AG08395 (cell line): ENCODE results near the gene HRH4.
A peak's percentile ranks its signal among the peaks of the same experiment; 100 is the strongest.

ENCODE experiments used
- DNase-seq: peaks from one replicate; pipeline ENCODE4 v3.0.0; 2012; ENCODE audit warnings: mixed read lengths, low spot score

The HRH4 gene

DNA sequence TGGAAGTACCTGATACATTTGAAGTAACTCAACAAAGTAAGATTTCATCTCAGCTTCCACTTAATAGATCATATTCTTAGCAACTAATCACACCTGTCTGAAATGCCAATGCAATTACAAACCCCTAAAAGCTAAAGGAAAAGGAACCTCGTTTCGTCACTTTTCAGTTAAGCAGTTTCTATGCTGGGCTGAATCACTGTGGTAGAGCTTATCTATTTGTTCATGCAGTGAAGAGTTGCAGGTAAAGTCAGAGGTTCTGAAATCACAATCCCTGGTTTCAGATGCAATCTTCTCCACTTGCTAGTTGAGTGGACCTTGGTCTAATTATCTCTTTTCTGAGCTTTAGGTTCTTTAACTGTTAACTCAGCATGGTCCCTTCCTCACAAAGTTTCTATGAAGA is 6.3 kb downstream of the HRH4 start:
- no peak for DNase-seq

- DNase-seq: no peak
These were observed 9.7 kb downstream of the HRH4 start for GRCh38 chr18:24470022-24470618.

DNA sequence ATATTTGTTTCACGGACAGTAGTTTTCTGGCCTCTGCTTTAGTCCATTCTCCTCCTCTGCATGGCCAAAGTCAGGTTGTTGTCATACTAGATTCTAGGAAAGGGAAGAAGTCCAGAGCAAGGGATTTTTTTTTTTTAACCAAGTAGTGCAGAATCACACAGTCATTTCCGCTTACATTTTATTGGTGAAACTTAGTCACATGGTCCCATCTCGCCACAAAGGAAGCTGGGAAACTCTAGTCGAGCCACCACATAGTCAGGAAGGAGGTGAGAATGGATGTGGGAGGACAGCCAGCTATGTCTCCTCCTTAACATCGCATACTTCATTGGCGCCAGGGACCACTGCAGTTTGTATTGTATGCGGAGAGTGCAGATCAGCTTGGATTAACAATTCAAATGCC is 10.4 kb downstream of the HRH4 start:
- DNase-seq: no peak

- DNase-seq: no peak
These were observed 12.2 kb downstream of the HRH4 start for GRCh38 chr18:24472591-24472990.

DNA sequence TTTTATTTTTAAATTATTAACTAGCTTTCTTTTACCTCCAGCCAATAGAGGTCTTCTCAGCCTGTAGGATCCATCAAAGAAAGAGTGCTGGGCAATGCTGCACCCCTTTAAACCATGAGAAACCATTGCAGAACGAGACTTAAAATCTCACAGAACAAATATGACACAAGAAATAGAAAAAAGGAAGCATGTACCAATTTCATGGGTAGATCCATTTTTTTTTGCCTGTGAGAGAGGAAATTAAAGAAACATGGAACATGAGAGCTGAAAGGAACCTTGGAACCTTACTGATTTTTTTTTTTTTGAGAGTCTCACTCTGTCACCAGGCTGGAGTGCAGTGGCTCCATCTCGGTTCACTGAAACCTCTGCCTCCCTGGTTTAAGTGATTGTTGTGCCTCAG is 14.0 kb downstream of the HRH4 start:
- no peak for DNase-seq

- DNase-seq: no peak
These were observed 15.6 kb downstream of the HRH4 start for GRCh38 chr18:24475926-24476589.

DNA sequence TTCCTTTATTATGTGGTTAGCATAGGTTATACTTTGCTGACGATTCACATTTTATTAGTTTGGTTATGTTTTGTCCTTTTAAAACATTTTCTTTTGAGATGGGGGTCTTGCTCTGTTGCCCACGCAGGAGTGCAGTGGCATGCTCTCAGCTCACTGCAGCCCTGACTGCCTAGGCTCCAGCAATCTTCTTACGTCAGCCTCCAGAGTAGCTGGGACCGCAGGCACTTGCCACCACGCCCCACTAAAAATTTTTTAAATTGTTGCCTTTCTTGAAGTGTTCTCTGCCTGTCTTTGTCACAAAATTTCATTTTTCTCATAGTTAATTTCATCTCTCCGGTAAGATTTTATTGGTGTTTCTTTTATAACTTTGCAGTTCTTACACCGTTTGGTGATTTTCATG is 18.9 kb downstream of the HRH4 start:
- DNase-seq: no peak

DNA sequence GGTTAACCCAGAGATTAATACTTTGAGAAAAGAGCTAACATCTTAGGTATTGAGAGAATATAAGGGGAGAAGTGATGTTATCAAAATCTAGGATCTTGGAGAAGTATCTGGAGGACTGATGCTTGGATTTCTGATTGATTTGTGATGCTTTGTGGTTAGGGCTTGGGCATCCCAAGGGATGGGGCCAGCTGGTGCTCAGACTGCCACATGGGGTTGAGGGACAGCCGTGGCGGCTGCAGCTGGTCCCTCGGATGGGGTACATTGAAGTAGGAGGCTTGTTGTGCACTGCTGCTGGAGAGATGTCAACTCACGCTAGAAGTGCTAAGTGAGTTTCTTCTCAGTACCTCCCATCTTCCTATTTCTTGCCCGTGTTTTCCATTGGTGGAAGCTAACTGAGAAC is 22.4 kb downstream of the HRH4 start:
- no peak for DNase-seq

- no peak for DNase-seq
These were observed 25.2 kb downstream of the HRH4 start for GRCh38 chr18:24485681-24486080.

DNA sequence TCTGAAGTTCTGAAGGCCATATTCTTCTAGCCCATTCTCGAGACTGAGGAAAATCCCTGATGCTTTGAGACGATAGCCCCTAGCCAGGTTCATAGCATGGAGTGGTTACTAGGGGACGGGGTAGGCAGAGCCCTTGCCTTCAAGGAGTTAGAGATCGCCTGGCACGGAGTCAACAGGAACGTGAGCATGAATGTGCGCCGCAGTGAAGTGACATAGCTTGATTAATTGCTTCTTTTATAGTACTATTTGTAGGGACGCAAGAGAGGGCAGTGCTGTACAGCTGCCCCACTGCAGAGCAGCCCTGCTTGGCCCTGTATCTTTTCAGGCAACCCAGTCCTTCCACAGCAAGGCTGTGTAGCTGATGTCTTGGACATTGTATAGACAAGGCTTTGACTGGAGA is 26.2 kb downstream of the HRH4 start:
- DNase-seq: no peak

DNA sequence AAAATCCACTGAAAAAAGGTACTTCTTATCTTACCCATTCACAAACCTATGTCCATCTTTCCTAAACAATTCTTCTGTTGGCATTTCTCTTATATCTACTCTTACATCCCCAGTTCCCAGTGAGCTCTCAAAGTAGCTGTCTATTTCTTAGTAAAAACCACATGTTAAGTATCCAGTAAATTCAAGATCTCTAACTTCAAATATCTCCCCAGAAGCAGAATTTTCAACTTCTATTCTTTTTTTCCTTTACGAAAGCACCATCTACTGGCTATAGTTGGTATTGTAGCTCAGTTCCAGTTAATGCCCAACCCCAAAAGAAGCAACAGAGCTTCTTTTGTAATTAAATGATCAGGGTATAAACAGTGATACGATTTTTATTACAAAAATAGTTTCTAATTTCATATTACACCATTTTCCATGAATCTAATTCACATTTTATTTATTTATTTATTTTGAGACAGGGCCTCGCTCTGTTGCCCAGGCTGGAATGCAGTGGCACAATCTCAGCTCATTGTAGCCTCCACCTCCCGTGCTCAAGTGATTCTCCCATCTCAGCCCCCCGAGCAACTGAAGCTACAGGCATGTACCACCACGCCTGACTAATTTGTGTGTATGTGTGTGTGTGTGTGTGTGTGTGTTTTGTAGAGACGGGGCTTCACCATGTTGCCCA is 28.5 kb downstream of the HRH4 start:
- peak; percentile 58 for DNase-seq

GRCh38 chr18:24490539-24490938 is 30.1 kb downstream of the HRH4 start:
- peak; percentile 77 for DNase-seq

DNA sequence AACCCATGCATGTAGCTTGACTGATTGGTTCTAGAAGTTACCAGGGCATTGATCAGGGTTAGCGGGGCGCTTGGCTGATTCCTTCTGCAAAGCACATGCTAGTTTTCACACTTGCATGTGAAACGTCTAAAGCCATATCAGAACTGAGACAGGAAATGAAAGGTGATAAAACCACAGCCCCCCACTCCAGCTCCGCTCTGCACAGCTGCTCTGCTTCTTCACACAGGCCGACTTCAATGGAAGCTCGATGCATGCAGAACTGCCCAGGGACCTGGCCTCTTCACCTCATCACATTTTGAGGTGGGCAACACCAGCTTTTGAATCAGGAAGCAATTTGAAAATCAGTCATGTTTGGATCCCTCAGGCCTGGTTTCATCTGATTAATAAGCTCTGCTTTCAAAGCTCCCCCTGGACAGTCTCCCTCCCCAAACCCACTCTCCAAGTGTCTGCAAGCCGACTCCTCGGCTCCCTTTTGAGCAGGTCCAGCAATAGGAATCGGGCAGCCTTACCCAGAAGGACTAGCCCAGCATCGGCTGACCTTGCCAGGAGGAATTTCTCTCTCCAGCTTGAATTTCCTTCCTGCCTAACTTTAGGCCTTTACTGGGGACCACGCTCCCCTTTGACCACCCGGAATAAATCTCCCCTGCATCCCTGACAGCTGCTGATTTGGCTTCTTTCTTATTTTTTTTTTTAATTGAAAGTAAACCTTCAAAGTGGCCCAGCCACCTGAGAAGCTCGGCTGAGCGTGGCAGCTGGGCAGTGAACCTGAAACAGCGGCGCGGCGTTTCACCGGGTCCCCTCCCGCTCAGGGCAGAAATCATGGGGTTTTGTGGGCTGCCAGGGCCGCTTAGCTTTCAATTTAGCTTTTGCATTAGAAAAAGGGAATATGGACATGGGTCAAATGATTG is 31.7 kb downstream of the HRH4 start:
- no peak for DNase-seq

- DNase-seq: no peak
These were observed 34.1 kb downstream of the HRH4 start for GRCh38 chr18:24494586-24494985.

- DNase-seq: peak; percentile 77
These were observed 36.8 kb downstream of the HRH4 start for GRCh38 chr18:24497031-24497754.

DNA sequence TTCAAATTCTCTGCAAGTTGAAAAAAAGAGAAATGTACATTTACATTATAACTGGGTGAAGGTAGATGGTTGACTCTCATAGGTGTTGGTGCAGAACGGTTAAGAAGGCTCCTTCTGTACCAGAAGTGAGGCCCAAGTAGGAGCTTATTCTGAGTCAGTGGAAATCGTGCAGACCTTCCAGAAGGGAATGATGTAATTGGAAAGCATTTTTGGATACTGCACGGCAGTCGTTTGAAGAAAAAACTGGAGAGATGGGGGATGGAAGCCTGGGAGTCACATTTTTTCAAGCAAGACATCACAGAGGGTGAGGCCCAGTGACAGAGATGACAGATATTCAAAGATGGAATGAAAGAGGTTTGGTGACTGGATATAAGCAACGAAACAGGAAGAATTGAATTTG is 39.4 kb downstream of the HRH4 start:
- DNase-seq: peak; percentile 78

DNA sequence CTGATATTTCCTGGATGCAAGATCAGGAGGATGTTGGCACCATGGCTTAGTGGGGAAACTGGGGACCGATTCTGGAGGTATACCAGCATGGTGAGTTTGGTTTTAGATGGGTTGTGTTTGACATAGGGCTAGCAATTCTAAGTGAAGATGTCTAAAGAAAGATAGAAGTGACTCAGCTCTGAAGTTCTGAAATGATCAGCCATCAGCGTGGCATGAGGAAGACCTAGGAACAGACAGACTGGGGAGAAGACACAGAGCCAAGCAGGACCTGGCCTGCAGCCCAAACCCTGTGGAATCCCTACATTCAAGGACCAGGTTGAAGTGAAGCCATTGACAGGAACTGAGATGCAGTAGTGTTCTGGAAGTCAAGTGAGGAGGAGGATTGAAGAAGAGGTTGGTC is 39.8 kb downstream of the HRH4 start:
- peak; percentile 30 for DNase-seq

- DNase-seq: peak; percentile 27
These were observed 40.3 kb downstream of the HRH4 start for GRCh38 chr18:24500766-24501165.

GRCh38 chr18:24502667-24503523 is 42.5 kb downstream of the HRH4 start:
- DNase-seq: no peak

- no peak for DNase-seq
These were observed 44.0 kb downstream of the HRH4 start for GRCh38 chr18:24504401-24504800.

DNA sequence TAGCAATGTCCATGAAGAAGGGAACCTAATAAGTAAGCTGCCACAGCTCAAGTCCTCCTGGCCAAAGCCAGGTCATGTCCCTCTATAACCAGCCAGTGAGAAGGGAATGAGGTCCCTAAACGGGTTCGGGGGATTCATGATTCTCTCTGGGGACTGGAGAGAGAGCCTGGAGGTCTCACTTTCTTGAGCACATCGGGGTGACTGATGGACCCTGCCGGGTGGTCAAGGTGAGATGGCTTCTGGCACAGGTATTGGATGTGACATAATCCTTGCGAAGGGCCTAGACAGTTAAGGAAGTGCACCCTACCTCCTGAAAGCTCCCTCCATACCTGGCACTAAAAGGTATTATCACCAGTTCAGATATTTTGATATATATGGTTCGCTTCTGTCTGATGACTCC is 45.7 kb downstream of the HRH4 start:
- no peak for DNase-seq
